ENCODE measurements around the gene PMPCA. TPM values are rescaled to one million over a fixed set of nuclear protein-coding genes. Genes with fewer than 3 reads are reported as not detected.

Gene PMPCA
- total RNA-seq, 1 experiment from 2014 or later: 116 TPM

DNA sequence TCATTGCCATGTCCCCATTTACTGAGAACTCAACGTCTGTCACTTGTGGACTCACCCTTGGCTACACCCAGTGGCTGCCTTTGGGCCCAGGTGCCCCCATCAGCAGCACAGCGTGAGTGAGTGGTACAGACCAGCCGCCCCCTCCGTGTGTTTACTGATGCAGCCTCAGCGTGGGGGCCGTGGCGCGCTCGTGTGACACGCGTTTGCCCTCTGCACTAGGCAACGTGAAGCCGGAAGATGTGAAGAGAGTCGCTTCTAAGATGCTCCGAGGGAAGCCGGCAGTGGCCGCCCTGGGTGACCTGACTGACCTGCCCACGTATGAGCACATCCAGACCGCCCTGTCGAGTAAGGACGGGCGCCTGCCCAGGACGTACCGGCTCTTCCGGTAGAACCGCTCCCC lies 12.4 kb downstream of the PMPCA start:
- Histone ChIP-seq H3K79me2 (ENCODE audit: insufficient read depth, low read length) (no peaks in the 10 kb centered on the region), H3K9ac (ENCODE audit: low read length) (no peak overlapping the region), H3K9me3 (ENCODE audit: control insufficient read depth in 1 of 2, insufficient read depth in 1 of 2, low read depth in 1 of 2, low read length in 2 of 2) (no peaks in the 10 kb centered on the region), H3K27ac (ENCODE audit: low read depth, low read length) (no peak overlapping the region), H3K4me3 (replicated peaks in 1 of 2; ENCODE audit: low read depth in 1 of 2, low read length in 2 of 2) (no peak overlapping the region), H3K9me2 (ENCODE audit: insufficient read depth) (no peaks in the 10 kb centered on the region), H4K20me1 (ENCODE audit: insufficient read depth) (no peaks in the 10 kb centered on the region), H3K27me3 (ENCODE audit: insufficient read depth, low read length) (no peaks in the 10 kb centered on the region), H3K36me3 (ENCODE audit: control insufficient read depth in 1 of 2, insufficient read depth in 2 of 2, low read length in 2 of 2) (peaks cover 32 to 45% of the 10 kb centered on the region in 2 experiments; a peak in 3 of 4 replicates), H3K4me2 (ENCODE audit: low read length) (no peak overlapping the region), H3K4me1 (ENCODE audit: control insufficient read depth in 1 of 2, insufficient read depth in 2 of 2, low read length in 2 of 2) (no peaks in the 10 kb centered on the region), H2AFZ (ENCODE audit: low read depth, low read length, poor library complexity, severe bottlenecking) (no peak overlapping the region)
- ATAC-seq (no peak), DNase-seq (ENCODE audit: low read depth, low spot score) (no peak)
- no peak for TF ChIP-seq EZH2phosphoT487 (IDR thresholded peaks at IDR 0.05; ENCODE audit: borderline replicate concordance)
- no peak for TF ChIP-seq POLR2A (IDR thresholded peaks at IDR 0.05; ENCODE audit: borderline replicate concordance, extremely low read depth, insufficient read depth, insufficient read length)
- TF ChIP-seq, protein P1, sequence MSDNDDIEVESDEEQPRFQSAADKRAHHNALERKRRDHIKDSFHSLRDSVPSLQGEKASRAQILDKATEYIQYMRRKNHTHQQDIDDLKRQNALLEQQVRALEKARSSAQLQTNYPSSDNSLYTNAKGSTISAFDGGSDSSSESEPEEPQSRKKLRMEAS (IDR thresholded peaks at IDR 0.05): no peak
- no peak for TF ChIP-seq CEBPB (IDR thresholded peaks at IDR 0.05; ENCODE audit: low read depth)
- no peak for TF ChIP-seq ZNF274 (IDR thresholded peaks at IDR 0.05; ENCODE audit: low read depth, low read length)
- TF ChIP-seq TCF7L2 (IDR thresholded peaks at IDR 0.05; ENCODE audit: borderline replicate concordance, extremely low read depth, insufficient read depth, insufficient read length): no peak
- TF ChIP-seq POLR2AphosphoS5 (IDR thresholded peaks at IDR 0.05; ENCODE audit: low read depth, low read length): no peak
- no TSS peak for BruUV-seq (replicated peaks)
- intact Hi-C loops (cut with micrococcal nuclease): no loop called here
- RAD21 ChIA-PET (ENCODE audit: low non-redundant PET in 1 of 2, low total read pairs in 2 of 2, uncharacterized antibody in 2 of 2, unreplicated experiment in 2 of 2): no interaction called here
- POLR2A ChIA-PET: no interaction called here
- CTCF ChIA-PET: no interaction called here

- Histone ChIP-seq H3K79me2 (ENCODE audit: insufficient read depth, low read length) (no peaks in the 10 kb centered on the region), H3K4me2 (ENCODE audit: low read length) (no peak overlapping the region), H3K4me3 (replicated peaks in 1 of 2; ENCODE audit: low read depth in 1 of 2, low read length in 2 of 2) (no peak overlapping the region), H3K4me1 (ENCODE audit: control insufficient read depth in 1 of 2, insufficient read depth in 2 of 2, low read length in 2 of 2) (no peaks in the 10 kb centered on the region), H3K9me3 (ENCODE audit: control insufficient read depth in 1 of 2, insufficient read depth in 1 of 2, low read depth in 1 of 2, low read length in 2 of 2) (no peaks in the 10 kb centered on the region), H4K20me1 (ENCODE audit: insufficient read depth) (no peaks in the 10 kb centered on the region), H3K9me2 (ENCODE audit: insufficient read depth) (no peaks in the 10 kb centered on the region), H3K27me3 (ENCODE audit: insufficient read depth, low read length) (no peaks in the 10 kb centered on the region), H3K36me3 (ENCODE audit: control insufficient read depth in 1 of 2, insufficient read depth in 2 of 2, low read length in 2 of 2) (peaks cover 27 to 38% of the 10 kb centered on the region in 2 experiments; a peak in 3 of 4 replicates), H3K9ac (ENCODE audit: low read length) (no peak overlapping the region), H3K27ac (ENCODE audit: low read depth, low read length) (no peak overlapping the region), H2AFZ (ENCODE audit: low read depth, low read length, poor library complexity, severe bottlenecking) (no peak overlapping the region)
- intact Hi-C loops (cut with micrococcal nuclease): no loop called here
- TSS peak; percentile 32 for BruUV-seq (replicated peaks)
- ATAC-seq (no peak), DNase-seq (ENCODE audit: low read depth, low spot score) (no peak)
- TF ChIP-seq EZH2phosphoT487 (IDR thresholded peaks at IDR 0.05; ENCODE audit: borderline replicate concordance) (no peak), JUND (IDR thresholded peaks at IDR 0.05) (no peak)
- ChIA-PET POLR2A (no interaction called here), RAD21 (ENCODE audit: low non-redundant PET in 1 of 2, low total read pairs in 2 of 2, uncharacterized antibody in 2 of 2, unreplicated experiment in 2 of 2) (no interaction called here), CTCF (interaction anchor here (1.0 kb wide), 1 partner anchor 10 kb away, joined by 3 read pairs; no protein-coding TSS in a partner anchor)
Measured at GRCh38 chr9:136423432-136424146, 13.1 kb downstream of the PMPCA start.
